HG03432 (cell line): ENCODE results near the gene RIPK3.
A peak's percentile ranks its signal among the peaks of the same experiment; 100 is the strongest.
"Not testable (repeated sequence)": the region's sequence is repeated elsewhere in the genome, so short reads cannot be mapped to it uniquely, and the experiment has no call there.

Experiments
- ATAC-seq: cut with Tn5 transposase; IDR thresholded peaks from one replicate; pipeline ENCODE4 v1.9.1; 2021; ENCODE audit warnings: mild to moderate bottlenecking, moderate library complexity; ENCODE audit not compliant: unreplicated experiment

The RIPK3 gene

GRCh38 chr14:24369907-24370687 is 30.3 kb upstream of the RIPK3 start:
- no peak for ATAC-seq

- ATAC-seq, result no peak
Measured at GRCh38 chr14:24369463-24369862, 29.7 kb upstream of the RIPK3 start.

- no peak for ATAC-seq
Measured at GRCh38 chr14:24368562-24369252, 28.9 kb upstream of the RIPK3 start.

GRCh38 chr14:24368212-24368561 is 28.4 kb upstream of the RIPK3 start:
- no peak for ATAC-seq

GRCh38 chr14:24367514-24368211 is 27.9 kb upstream of the RIPK3 start, which contains the start of gene NFATC4:
NFATC4 (plus strand) TSS chr14:24368184; CDS start chr14:24368341, 157 bp downstream.
- ATAC-seq, result peak; percentile 28

DNA sequence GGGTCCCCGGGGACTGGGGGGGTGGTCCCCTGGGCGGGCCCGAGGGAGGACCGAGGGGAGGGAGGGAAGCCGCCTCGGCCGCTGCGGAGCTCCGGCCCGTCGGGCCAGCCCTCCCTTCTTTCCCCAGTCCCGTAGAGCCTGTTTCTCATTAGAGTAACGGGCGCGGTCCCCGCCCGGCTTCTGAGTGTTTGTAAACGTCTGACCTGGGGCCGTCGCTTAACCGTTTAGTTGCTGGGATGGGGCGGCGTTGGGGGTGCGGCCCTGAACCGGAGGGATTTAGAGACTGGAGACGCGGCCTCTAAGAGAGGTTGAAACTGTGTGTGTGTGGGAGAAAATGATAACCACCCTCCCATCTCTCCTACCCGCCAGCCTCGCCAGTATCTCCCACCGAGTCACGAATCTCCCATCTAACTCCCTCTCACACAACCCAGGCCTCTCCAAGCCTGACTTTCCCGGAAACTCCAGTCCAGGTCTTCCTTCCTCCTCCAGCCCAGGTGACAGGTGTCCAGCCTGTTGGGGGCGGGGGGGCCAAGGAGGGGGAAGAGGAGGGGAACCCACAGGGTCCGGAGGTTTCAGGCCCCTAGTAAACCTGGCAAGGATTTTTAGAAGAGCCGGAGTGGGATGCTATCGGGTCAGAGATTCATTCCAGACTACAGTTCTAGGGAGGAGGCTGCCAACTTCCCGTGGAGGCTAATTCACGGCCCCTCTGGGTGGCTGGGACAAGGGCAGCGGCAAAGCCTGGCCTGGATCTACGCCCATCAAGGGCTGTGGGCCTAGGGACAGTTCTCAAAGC is 27.1 kb upstream of the RIPK3 start:
- ATAC-seq, result peak; percentile 69

GRCh38 chr14:24366413-24366720 is 26.6 kb upstream of the RIPK3 start:
- no peak for ATAC-seq

- peak; percentile 33 for ATAC-seq
Measured at GRCh38 chr14:24365600-24366412, 26.0 kb upstream of the RIPK3 start.

DNA sequence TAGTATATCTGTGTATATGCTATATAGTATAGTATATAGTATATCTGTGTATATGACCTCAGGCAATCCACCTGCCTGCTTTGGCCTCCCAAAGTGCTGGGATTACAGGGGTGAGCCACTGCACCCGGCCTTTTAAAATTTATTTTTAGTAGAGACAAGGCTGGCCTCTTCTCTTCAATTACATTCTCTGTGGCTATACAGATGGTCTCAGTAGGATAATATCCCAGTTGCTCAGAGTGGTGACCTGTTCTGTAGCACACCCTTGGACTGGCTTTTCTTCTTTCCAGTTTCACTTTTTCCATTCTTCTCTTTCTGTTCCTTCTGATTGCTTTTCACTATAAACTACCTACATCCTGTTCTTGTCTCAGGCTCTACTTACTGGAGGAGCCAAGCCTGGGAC is 25.1 kb upstream of the RIPK3 start:
- ATAC-seq, result no peak

GRCh38 chr14:24363401-24363800 is 23.6 kb upstream of the RIPK3 start:
- ATAC-seq, result no peak

DNA sequence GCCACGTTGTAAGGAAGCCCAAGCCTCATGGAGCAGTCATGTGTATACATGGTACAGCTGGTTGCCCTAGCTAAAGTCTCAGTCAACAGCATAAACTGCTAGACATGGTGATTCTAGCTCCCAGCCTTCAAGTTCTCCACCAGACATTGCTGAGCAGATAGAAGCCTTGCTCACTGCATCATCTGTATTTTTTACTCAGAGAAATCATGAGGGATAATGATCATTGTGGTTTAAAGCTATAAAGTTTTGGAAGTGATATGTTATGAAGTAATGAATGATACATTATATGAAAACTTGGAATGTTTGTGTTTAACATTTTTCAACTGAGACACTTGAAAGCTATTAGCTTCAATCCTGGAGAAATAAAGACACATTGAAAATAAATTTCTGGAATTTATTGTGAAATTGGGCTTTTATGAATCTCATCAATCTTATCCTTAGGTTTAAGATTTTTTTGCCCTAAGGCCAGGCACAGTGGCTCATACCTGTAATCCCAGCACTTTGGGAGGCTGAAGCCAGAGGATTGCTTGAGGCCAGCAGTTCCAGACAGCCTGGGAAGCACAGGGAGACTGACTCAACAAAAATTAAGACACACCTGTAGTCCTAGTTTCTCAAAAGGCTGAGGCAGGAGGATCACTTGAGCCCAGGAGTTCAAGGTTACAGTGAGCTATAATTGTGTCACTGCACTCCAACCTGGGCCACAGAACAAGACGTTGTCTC is 22.6 kb upstream of the RIPK3 start:
- ATAC-seq, result no peak

- no peak for ATAC-seq
Measured at GRCh38 chr14:24361326-24361725, 21.5 kb upstream of the RIPK3 start.

DNA sequence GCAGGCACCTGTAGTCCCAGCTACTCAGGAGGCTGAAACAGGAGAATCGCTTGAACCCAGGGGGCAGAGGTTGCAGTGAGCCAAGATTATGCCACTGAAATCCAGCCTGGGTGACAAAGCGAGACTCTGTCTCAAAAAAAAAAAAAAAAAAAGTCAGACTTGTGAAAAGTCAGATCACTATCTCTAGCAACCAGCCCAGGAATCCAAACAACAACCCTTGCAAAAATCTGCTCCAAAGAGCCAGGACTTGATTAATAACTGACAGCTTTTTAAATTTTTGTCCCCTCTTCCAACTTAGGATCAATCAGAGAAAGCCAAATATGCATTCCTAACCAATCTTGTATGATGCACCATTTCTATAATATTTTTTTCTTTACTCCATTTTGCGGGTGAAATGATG is 20.5 kb upstream of the RIPK3 start:
- ATAC-seq, result no peak

GRCh38 chr14:24356208-24356607 is 16.4 kb upstream of the RIPK3 start:
- ATAC-seq, result no peak

GRCh38 chr14:24355009-24355408 is 15.2 kb upstream of the RIPK3 start:
- no peak for ATAC-seq

DNA sequence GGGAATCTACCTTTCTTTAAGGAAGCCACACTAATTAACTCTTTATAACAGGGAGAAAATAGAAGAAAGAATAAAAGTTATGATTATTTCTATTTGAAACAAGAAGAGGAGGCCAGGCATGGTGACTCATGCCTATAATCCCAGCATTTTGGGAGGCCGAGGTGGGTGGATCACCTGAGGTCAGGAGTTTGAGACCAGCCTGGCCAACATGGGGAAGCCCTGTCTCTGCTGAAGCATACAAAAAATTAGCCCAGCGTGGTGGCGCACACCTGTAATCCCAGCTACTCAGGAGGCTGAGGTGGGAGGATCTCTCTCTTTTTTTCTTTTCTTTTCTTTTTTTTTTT is 14.7 kb upstream of the RIPK3 start:
- not testable (repeated sequence) for ATAC-seq

DNA sequence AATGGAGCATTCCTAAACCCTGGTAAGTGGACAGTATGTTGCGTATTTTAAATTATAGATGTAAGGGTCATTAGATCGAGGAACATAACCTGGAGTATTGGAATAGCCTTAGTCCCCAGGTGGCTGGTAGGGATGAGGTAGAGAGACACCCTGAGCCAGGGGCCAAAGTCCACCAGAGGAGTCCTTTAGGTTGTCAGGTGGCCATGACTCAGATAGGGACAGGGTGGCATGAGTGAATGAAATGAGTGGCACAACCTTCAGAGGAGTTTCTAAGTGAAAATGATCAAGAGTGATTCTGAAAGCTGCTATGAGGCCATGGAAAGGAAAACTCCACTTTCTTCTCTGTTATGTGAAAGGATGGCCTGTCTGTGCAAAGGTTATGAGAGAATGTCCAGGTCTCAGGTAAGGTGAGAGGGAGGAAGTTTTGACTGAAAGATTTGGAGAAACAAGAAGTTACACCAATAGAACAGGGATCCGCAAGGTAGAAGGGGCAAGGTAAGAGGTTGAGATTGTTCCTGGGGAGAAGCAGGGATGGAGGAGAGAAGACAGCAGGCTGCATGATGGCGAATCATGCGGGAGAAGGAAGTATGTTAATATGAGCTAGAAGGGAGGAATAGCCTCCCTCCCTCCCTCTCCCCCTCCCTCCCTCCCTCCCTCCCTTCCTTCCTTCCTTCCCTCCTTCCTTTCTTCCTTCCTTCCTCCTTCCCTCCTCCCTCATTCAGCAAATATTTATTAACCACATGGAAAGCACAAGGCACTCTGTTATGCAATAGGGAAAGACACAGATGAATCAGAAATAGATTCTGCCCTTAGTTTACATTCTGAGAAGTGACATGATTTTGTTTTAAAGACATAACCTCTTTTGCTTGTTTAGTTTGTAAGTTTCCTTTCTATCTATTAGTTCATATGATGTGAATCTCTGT is 14.0 kb upstream of the RIPK3 start:
- no peak for ATAC-seq

GRCh38 chr14:24351517-24351916 is 11.7 kb upstream of the RIPK3 start:
- ATAC-seq, result no peak

DNA sequence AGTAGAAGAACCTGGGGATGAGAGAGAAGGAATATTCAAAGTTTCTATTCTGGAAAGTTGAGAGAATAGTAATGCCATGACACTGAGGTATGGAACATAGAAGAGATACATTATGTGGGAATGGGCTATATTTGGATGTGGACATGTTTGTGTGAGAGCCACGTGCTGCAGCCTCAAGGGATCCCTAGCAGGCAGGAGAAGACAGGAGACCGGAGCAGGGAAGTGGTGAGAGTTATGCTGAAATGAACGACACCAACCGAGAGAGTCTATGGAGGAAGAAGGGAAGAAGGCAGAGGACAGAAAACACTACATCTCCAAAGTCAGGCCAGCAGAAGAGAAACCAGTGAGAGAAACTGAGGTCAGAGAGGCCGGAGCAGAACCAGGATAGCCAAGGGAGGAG is 10.0 kb upstream of the RIPK3 start:
- no peak for ATAC-seq
